Osteoblast (primary cell): Measurements from ENCODE around the gene DIAPH1. TPM values are rescaled to one million over a fixed set of nuclear protein-coding genes. Genes with fewer than 3 reads are reported as not detected.

Source experiments
- DNase-seq: peaks from one replicate; pipeline ENCODE4 v3.0.0; 2011; ENCODE audit warnings: low spot score, mixed read lengths; ENCODE audit not compliant: insufficient read length; ENCODE audit errors: missing footprints
- H2AFZ ChIP-seq: 2 replicates; pipeline ENCODE4 v1.6.0; 2011; ENCODE audit warnings: mild to moderate bottlenecking, low read length
- H3K27ac ChIP-seq: 2 replicates; pipeline ENCODE4 v1.5.1; 2011; ENCODE audit warnings: mild to moderate bottlenecking, low read depth, low read length, moderate library complexity
- H3K27me3 ChIP-seq: 2 replicates; pipeline ENCODE4 v1.6.0; 2012; ENCODE audit warnings: mild to moderate bottlenecking, control low read depth, inconsistent platforms, low read length, moderate library complexity; ENCODE audit not compliant: insufficient read depth
- H3K36me3 ChIP-seq: 2 replicates; pipeline ENCODE4 v1.5.1; 2011; ENCODE audit warnings: mild to moderate bottlenecking, low read length, control low read depth, moderate library complexity; ENCODE audit not compliant: insufficient read depth
- H3K4me1 ChIP-seq: 2 replicates; pipeline ENCODE4 v1.5.1; 2011; ENCODE audit warnings: mild to moderate bottlenecking, low read length, control low read depth, moderate library complexity; ENCODE audit not compliant: insufficient read depth
- H3K4me2 ChIP-seq: 2 replicates; pipeline ENCODE4 v1.6.0; 2011; ENCODE audit warnings: mild to moderate bottlenecking, low read length; ENCODE audit not compliant: insufficient read depth
- H3K4me3 ChIP-seq: fragments of 200-600 bp; sonication (generic); 3 replicates; pipeline ENCODE4 v1.5.1; 2012; ENCODE audit warnings: mild to moderate bottlenecking, low read length, inconsistent platforms; ENCODE audit not compliant: insufficient read depth
- H3K79me2 ChIP-seq: 2 replicates; pipeline ENCODE4 v1.6.0; 2012; ENCODE audit warnings: mild to moderate bottlenecking, low read length, control low read depth, inconsistent platforms; ENCODE audit not compliant: insufficient read depth
- H3K9me3 ChIP-seq: 2 replicates; pipeline ENCODE4 v1.5.1; 2011; ENCODE audit warnings: low read depth, low read length, control low read depth
- H4K20me1 ChIP-seq: 2 replicates; pipeline ENCODE4 v1.6.0; 2012; ENCODE audit warnings: mild to moderate bottlenecking, low read length, control low read depth; ENCODE audit not compliant: insufficient read depth
- CTCF ChIP-seq: IDR thresholded peaks from 2 replicates; pipeline ENCODE4 v1.5.1; 2011; ENCODE audit warnings: mild to moderate bottlenecking, low read depth, low read length, moderate library complexity; ENCODE audit errors: extremely low read depth
- total RNA-seq: library from RNA; depleted of rRNA; stranded (reverse); fragments of >200 nt; gene quantifications from 2 replicates; pipeline ENCODE4 v1.2.3, GENCODE V29; 2012

Gene DIAPH1
- total RNA-seq, 1 donor = 18.5 TPM

GRCh38 chr5:141590127-141590526 lies 28.7 kb downstream of the DIAPH1 start:
- Histone ChIP-seq H4K20me1 (peaks cover 6% of the 10 kb centered on the region), H3K79me2 (peaks cover 63% of the 10 kb centered on the region), H3K4me1 (no peaks in the 10 kb centered on the region), H2AFZ (no peak overlapping the region), H3K9me3 (no peaks in the 10 kb centered on the region), H3K27ac (no peak overlapping the region), H3K36me3 (peaks cover 19% of the 10 kb centered on the region), H3K27me3 (no peaks in the 10 kb centered on the region), H3K4me3 (no peak overlapping the region), H3K4me2 (no peak overlapping the region)
- TF ChIP-seq CTCF = no peak
- DNase-seq = no peak

GRCh38 chr5:141586246-141586645 lies 32.6 kb downstream of the DIAPH1 start:
- DNase-seq = no peak
- peaks cover 43% of the 10 kb centered on the region for H3K79me2 ChIP-seq
- H3K36me3 ChIP-seq = peaks cover 37% of the 10 kb centered on the region

GRCh38 chr5:141585594-141585993 lies 33.2 kb downstream of the DIAPH1 start:
- no peak for DNase-seq
- no peak overlapping the region for H3K27ac ChIP-seq
- H3K36me3 ChIP-seq = peaks cover 43% of the 10 kb centered on the region
- H4K20me1 ChIP-seq = peaks cover 4% of the 10 kb centered on the region
- no peaks in the 10 kb centered on the region for H3K4me1 ChIP-seq
- H3K9me3 ChIP-seq = no peaks in the 10 kb centered on the region
- no peak overlapping the region for H3K4me3 ChIP-seq
- peaks cover 37% of the 10 kb centered on the region for H3K79me2 ChIP-seq
- H3K4me2 ChIP-seq = no peak overlapping the region
- no peak overlapping the region for H2AFZ ChIP-seq
- TF ChIP-seq CTCF = no peak
- H3K27me3 ChIP-seq = no peaks in the 10 kb centered on the region

More at GRCh38 chr5:141586246-141586645, 32.6 kb downstream of the DIAPH1 start:
- H3K9me3 ChIP-seq = no peaks in the 10 kb centered on the region
- H4K20me1 ChIP-seq = peaks cover 6% of the 10 kb centered on the region
- H3K4me1 ChIP-seq = no peaks in the 10 kb centered on the region
- H3K4me3 ChIP-seq = no peak overlapping the region
- TF ChIP-seq CTCF = no peak
- no peak overlapping the region for H2AFZ ChIP-seq
- H3K4me2 ChIP-seq = no peak overlapping the region
- no peaks in the 10 kb centered on the region for H3K27me3 ChIP-seq
- no peak overlapping the region for H3K27ac ChIP-seq

- H3K36me3 ChIP-seq = peaks cover 68% of the 10 kb centered on the region
- TF ChIP-seq CTCF = no peak
- DNase-seq = no peak
- no peak overlapping the region for H3K4me3 ChIP-seq
- no peaks in the 10 kb centered on the region for H4K20me1 ChIP-seq
- no peaks in the 10 kb centered on the region for H3K4me1 ChIP-seq
- H3K27ac ChIP-seq = no peak overlapping the region
- H3K79me2 ChIP-seq = no peaks in the 10 kb centered on the region
- H2AFZ ChIP-seq = no peak overlapping the region
- H3K27me3 ChIP-seq = no peaks in the 10 kb centered on the region
- H3K9me3 ChIP-seq = no peaks in the 10 kb centered on the region
- no peak overlapping the region for H3K4me2 ChIP-seq
Observed at GRCh38 chr5:141574122-141574510, 44.7 kb downstream of the DIAPH1 start.
